NB4 (cell line): ENCODE results near the gene DSEL.

ENCODE experiments used
- DNase-seq: peaks from one replicate; pipeline ENCODE4 v3.0.0; 2010; ENCODE audit warnings: low read depth
- H3K4me3 ChIP-seq: one replicate; pipeline ENCODE4 v1.5.1; 2011; ENCODE audit warnings: mild to moderate bottlenecking, low read depth, low read length, moderate library complexity
- CTCF ChIP-seq: IDR thresholded peaks from one replicate; pipeline ENCODE4 v1.5.1; 2012; ENCODE audit warnings: low read depth, low read length
- MAX ChIP-seq: IDR thresholded peaks from 2 replicates; pipeline ENCODE4 v1.6.1; 2011; ENCODE audit warnings: low read depth, low read length
- MYC ChIP-seq: IDR thresholded peaks from 2 replicates; pipeline ENCODE4 v1.6.1; 2011; ENCODE audit warnings: low read depth, low read length
- POLR2A ChIP-seq: IDR thresholded peaks from 2 replicates; pipeline ENCODE4 v1.6.1; 2011; ENCODE audit warnings: mild to moderate bottlenecking; ENCODE audit not compliant: insufficient read length; ENCODE audit errors: extremely low read depth

DSEL gene

GRCh38 chr18:67496469-67496868 is 20.1 kb downstream of the DSEL start:
- TF ChIP-seq MYC = no peak
- TF ChIP-seq POLR2A = no peak
- no peak for TF ChIP-seq MAX
- no peak for TF ChIP-seq CTCF
- no peak for DNase-seq
- H3K4me3 ChIP-seq = no peak overlapping the region

- H3K4me3 ChIP-seq = no peak overlapping the region
- TF ChIP-seq CTCF (no peak), POLR2A (no peak), MAX (no peak), MYC (no peak)
- no peak for DNase-seq
These were observed 30.0 kb downstream of the DSEL start for GRCh38 chr18:67486534-67486933.

- DNase-seq = no peak
- TF ChIP-seq CTCF = no peak
- no peak for TF ChIP-seq POLR2A
- no peak for TF ChIP-seq MYC
- TF ChIP-seq MAX = no peak
- H3K4me3 ChIP-seq = no peak overlapping the region
These were observed 30.9 kb downstream of the DSEL start for GRCh38 chr18:67485655-67486054.

GRCh38 chr18:67484458-67484857 is 32.1 kb downstream of the DSEL start:
- H3K4me3 ChIP-seq = no peak overlapping the region
- TF ChIP-seq MAX = no peak
- TF ChIP-seq CTCF = no peak
- no peak for TF ChIP-seq MYC
- TF ChIP-seq POLR2A = no peak
- DNase-seq = no peak

GRCh38 chr18:67483952-67484351 is 32.6 kb downstream of the DSEL start:
- no peak overlapping the region for H3K4me3 ChIP-seq
- DNase-seq = no peak
- no peak for TF ChIP-seq MYC

GRCh38 chr18:67483237-67483636 is 33.3 kb downstream of the DSEL start:
- DNase-seq = no peak
- TF ChIP-seq MAX (no peak), MYC (no peak), POLR2A (no peak), CTCF (no peak)
- H3K4me3 ChIP-seq = no peak overlapping the region
